ENCODE results near the gene ATP6V1G2.
"Not testable (repeated sequence)": the region's sequence is repeated elsewhere in the genome, so short reads cannot be mapped to it uniquely, and the experiment has no call there.

Gene ATP6V1G2

GRCh38 chr6:31546339-31546957 lies at the start of gene ATP6V1G2:
Gene ATP6V1G2, minus strand, starts transcription at chr6:31546608. Its CDS starts 49 bp downstream, at chr6:31546559.
- peak; percentile 54 to 85 for DNase-seq

GRCh38 chr6:31592396-31592771 lies 46.0 kb upstream of the ATP6V1G2 start:
- DNase-seq = no peak

- not testable (repeated sequence) for DNase-seq
Measured at GRCh38 chr6:31590691-31591090, 44.3 kb upstream of the ATP6V1G2 start.

GRCh38 chr6:31588871-31589650 lies 42.7 kb upstream of the ATP6V1G2 start:
- peak; percentile 42 to 79 for DNase-seq

DNA sequence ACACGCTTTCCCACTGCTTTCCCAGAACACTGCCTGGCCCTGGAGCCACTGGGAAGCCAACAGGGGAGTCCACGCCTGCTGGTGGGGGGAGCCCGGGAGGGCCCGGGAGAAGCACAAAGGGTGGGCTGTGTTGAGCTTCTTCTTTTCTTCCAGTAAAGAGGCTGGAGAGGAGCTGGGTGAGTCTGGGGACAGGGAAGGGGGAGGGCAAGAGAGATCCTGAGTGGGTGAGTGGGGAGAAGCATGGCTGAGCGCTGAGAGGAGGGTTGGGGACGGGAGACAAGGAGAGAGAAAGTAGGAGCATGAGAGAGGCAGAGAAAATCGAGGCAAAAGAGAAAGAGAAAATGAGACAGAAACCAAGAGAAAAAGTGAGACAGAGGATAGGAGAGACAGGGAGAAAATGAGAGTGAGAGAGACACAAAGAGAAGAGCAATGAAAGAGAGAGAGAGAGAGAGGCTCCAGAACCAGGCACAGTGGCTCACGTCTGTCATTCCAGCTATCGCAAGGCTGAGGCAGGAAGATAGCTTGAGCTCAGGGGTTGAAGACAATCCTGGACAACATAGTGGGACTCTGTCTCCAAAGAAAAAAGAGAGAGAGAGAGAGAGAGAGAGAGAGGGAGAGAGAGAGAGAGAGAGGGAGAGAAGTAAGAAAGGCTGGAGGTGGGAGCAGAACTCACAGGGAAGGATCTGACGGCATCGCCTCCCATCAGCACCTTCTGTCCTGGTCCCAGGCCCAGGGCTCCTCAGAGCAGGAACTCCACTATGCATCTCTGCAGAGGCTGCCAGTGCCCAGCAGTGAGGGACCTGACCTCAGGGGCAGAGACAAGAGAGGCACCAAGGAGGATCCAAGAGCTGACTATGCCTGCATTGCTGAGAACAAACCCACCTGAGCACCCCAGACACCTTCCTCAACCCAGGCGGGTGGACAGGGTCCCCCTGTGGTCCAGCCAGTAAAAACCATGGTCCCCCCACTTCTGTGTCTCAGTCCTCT lies 41.7 kb upstream of the ATP6V1G2 start:
- peak; percentile 3 to 34 for DNase-seq

DNA sequence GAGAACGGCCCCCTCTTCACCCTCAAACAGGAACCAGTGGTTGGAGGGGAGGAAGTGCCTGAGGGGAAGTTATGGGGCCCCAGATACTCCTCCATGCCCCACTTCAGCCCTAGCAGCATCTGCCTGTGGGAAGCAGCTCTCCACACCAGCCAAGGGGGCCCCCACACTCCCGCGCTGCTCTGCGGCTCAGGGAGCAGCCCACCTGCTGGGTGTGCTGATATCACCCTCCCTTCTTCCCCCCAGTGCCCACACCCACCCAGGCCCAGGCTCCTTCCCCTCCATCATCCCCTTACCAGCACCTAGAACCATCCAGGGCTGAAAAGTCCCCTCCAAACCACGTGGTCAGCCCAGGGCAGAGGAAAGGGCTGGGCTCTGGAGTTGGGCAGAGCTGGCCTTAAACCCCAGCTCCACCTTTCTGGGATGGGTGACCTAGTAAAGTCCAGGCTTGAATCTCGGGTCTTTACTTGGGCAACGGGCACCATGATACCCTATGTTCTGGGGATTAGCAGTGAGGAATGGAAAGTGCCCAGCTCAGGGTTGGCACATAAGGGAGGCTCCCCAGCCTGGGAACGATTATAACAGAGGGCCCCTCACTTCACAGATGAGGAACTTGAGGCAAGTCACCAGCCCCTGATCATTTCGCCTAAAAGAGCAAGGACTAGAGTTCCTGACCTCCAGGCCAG lies 40.3 kb upstream of the ATP6V1G2 start:
- peak; percentile 68 to 76 for DNase-seq

- peak; percentile 80 to 81 for DNase-seq
Measured at GRCh38 chr6:31586008-31586407, 39.6 kb upstream of the ATP6V1G2 start, which contains the start of gene LST1. Gene LST1, plus strand, starts transcription at chr6:31586277. Its CDS starts 1,023 bp downstream, at chr6:31587300.

GRCh38 chr6:31585491-31585890 lies 39.1 kb upstream of the ATP6V1G2 start:
- DNase-seq = peak in 1 of 2 donors; percentile 22

- DNase-seq = no peak
Measured at GRCh38 chr6:31582230-31582643, 35.8 kb upstream of the ATP6V1G2 start, which contains the start of gene LTB. Gene LTB, minus strand, starts transcription at chr6:31582424. Its CDS starts 7 bp downstream, at chr6:31582417.

DNA sequence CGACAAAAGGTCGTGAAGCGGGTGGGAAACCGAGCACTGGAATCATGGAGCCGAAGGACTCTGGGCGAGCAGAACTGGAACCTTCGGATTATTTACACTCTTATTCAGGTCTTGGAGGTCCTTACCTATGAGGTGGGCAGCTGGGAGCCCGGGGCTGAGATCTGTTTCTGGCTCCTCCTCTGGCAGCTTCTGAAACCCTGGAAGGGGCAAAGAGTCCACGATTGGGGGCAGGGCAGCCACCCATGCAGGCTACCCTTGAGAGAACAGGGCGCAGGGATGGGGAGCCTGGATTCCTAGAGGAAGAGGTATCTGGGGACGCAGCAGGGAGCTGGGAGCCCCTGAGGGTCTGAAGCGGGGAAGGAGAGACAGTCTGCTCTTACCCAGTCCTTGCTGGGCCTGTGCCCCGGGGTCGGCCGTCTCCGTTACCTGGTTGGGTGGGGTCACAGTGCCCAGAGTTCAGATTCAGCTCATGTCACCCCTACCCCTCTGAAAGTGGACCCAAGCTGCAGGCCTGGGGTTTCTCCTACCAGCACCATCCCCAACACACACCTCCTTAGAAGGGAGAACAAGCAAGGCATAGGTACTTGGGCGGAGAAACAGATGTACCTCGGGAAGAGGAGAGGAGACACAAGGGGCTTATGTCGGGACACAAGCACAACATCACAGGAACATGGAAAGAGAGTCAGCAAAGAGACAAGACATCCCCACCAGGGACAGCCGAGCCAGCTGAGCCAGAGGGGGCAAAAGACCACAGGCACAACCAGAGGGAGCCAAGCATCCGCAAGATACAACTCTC lies 35.2 kb upstream of the ATP6V1G2 start:
- peak in 1 of 2 donors; percentile 9 for DNase-seq

- peak; percentile 64 to 82 for DNase-seq
Measured at GRCh38 chr6:31580807-31581433, 34.5 kb upstream of the ATP6V1G2 start.

DNA sequence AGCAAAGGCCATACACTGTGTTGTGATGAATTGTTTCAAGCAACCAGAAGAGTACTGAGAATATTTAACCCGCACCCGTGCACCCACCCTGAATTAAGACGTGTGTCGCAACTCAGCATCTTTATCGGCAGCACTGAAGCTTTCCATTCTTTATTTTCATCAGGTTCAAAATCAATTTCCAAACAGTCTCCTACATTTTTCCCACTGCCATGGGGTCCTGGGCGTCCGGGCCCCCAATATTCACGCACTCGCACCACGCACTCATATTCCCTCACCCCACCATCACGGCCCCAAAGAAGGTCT lies 34.0 kb upstream of the ATP6V1G2 start:
- DNase-seq = peak in 1 of 2 donors; percentile 12

GRCh38 chr6:31579546-31580437 lies 33.4 kb upstream of the ATP6V1G2 start:
- peak; percentile 51 to 70 for DNase-seq

- DNase-seq = peak; percentile 50 to 69
Measured at GRCh38 chr6:31579119-31579505, 32.7 kb upstream of the ATP6V1G2 start.

DNA sequence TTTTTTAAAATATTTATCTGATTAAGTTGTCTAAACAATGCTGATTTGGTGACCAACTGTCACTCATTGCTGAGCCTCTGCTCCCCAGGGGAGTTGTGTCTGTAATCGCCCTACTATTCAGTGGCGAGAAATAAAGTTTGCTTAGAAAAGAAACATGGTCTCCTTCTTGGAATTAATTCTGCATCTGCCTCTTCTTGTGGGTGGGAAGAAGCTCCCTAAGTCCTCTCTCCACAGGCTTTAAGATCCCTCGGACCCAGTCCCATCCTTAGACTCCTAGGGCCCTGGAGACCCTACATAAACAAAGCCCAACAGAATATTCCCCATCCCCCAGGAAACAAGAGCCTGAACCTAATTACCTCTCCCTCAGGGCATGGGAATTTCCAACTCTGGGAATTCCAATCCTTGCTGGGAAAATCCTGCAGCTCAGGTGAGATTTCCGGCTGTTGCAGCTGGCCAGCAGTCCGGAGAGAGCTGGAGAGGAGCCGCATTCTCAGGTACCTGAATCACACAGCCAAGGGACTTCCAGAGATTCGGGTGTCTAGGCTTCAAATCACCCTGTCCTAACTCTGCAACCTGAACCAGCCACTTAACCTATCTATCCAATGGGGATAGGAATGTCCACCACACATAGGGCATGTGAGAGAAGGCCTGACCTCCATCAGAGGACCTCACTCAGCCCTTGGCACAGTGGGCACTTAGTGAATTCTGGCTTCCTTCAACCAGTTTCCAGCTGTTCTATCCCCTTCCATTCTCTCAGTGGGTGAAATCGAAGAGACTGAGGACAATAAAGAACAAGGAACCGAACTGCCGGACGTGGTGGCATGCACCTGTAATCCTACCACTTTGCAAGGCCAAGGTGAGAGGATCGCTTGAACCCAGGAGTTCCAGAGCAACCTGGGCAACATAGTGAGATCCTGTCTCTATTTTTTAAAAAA lies 32.0 kb upstream of the ATP6V1G2 start:
- DNase-seq = peak; percentile 72 to 75

- DNase-seq = peak; percentile 62 to 71
Measured at GRCh38 chr6:31577579-31577966, 31.2 kb upstream of the ATP6V1G2 start.

- DNase-seq = peak; percentile 84
Measured at GRCh38 chr6:31576897-31577578, 30.6 kb upstream of the ATP6V1G2 start.
